AG09319 (cell line): ENCODE measurements around the gene KNL1.

Experiments used
- DNase-seq: peaks from one replicate; pipeline ENCODE4 v3.0.0-alpha.2; 2010; ENCODE audit warnings: low read depth; ENCODE audit errors: extremely low read depth
- TF ChIP-seq, protein P1 (sequence below): IDR thresholded peaks from 2 replicates; pipeline ENCODE4 v1.5.1; 2011; ENCODE audit warnings: low read depth, mild to moderate bottlenecking, inconsistent platforms, low read length, moderate library complexity

Gene KNL1

DNA sequence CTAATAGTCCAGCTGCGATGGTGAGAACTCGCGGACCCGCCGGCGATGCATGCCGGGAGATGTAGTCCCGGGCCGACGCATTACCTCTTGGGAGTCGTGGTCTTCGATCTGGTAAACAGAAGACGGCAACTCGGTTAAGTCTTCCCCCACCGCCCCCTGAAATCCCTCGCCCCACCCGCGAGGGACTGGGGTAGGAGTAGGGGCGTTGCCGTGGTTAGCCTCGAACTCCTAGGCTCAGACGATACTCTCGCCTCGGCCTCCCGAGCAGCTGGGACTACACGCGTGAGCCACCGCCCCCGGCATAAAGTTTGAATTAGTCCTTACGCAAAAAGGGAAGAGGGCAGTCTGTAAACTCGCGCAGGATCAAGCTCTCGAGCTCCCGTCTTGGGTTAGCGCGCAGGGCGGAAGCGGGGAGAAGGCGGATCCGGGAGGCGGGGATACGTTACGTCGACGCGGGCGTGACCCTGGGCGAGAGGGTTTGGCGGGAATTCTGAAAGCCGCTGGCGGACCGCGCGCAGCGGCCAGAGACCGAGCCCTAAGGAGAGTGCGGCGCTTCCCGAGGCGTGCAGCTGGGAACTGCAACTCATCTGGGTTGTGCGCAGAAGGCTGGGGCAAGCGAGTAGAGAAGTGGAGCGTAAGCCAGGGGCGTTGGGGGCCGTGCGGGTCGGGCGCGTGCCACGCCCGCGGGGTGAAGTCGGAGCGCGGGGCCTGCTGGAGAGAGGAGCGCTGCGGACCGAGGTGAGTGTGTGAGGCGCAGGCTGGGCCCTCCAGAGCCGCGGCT is 100.8 kb downstream of the KNL1 start, which contains the start of gene RAD51:
Gene RAD51 (plus strand): TSS at position 487 of the 781 bp plus-strand sequence. CDS start 3,585 bp downstream, outside the sequence.
- TF ChIP-seq, protein P1, sequence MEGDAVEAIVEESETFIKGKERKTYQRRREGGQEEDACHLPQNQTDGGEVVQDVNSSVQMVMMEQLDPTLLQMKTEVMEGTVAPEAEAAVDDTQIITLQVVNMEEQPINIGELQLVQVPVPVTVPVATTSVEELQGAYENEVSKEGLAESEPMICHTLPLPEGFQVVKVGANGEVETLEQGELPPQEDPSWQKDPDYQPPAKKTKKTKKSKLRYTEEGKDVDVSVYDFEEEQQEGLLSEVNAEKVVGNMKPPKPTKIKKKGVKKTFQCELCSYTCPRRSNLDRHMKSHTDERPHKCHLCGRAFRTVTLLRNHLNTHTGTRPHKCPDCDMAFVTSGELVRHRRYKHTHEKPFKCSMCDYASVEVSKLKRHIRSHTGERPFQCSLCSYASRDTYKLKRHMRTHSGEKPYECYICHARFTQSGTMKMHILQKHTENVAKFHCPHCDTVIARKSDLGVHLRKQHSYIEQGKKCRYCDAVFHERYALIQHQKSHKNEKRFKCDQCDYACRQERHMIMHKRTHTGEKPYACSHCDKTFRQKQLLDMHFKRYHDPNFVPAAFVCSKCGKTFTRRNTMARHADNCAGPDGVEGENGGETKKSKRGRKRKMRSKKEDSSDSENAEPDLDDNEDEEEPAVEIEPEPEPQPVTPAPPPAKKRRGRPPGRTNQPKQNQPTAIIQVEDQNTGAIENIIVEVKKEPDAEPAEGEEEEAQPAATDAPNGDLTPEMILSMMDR = no peak
- peak; percentile 83 for DNase-seq

DNA sequence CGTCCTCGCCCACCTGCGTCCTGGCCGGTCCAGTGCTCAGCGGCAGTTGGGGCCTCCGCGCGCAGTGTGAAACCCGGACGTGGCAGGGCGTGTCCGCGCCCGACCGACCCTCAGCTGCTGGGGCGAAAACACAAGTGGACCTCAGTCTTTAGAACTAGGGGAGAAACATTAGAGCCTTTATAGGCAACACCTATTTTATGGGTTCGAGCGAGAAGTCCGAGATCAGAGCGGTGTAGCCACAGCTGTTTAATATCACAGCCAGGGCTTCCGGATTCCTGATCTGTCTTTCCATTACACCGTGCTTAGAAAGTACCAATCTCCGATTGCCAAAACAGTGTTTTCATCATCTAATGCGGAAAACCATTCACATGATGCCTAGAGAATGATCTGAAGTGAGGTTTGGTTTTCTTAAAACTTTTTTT is 101.4 kb downstream of the KNL1 start:
- TF ChIP-seq, protein P1 = no peak
- DNase-seq = no peak

DNA sequence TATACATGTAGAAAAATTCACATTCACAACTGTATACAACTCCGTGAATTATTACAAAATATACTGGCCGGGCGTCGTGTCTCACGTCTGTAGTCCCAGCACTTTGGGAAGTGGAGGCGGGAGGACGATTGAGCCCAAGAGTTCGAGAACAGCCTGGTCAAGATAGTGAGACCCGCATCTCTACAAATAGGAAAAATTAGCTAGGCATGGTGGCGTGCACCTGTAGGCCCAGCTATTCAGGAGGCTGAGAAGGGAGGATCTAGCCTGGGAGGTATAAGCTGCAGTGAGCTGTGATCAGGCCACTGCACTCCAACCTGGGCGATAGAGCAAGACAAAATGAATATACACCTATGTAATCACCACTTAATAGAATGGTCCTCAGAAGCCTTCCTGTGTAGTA is 102.2 kb downstream of the KNL1 start:
- TF ChIP-seq, protein P1 = no peak
- no peak for DNase-seq

DNA sequence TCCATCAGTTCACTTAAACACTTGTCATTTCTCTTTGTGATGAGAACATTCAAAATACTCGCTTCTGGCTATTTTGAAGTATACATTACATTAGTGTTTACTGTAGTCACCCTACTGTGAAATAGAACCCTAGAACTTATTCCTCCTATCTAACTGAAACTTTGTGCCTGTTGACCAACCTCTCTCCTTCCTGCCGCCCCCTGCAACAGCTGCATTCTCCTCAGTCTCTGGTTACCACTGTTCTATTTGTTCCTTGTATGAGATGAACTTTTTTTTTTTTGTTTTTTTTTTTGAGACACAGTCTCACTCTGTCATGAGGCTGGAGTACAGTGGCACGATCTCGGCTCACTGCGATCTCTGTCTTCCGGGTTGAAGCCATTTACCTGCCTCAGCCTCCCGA is 103.9 kb downstream of the KNL1 start:
- TF ChIP-seq, protein P1 = no peak
- DNase-seq = no peak

DNA sequence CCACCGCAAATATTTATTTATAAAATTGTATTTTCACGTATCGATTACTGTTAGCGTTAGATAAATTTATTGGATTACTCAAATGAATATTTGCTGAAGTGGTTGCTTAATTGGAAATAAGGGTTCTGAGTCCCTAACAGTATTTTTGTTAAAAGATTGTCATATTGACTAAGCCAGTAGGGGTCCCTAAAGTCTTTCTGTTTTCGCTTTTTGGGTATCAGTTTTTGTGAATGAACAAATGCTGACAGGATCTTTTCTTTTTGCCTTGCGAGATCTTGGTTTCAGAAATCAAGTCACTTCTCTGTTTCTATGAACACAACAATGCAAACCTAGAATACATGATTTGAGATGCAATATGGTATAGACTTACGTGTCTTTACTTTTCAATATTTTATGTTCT is 108.0 kb downstream of the KNL1 start:
- TF ChIP-seq, protein P1 = no peak
- DNase-seq = no peak

DNA sequence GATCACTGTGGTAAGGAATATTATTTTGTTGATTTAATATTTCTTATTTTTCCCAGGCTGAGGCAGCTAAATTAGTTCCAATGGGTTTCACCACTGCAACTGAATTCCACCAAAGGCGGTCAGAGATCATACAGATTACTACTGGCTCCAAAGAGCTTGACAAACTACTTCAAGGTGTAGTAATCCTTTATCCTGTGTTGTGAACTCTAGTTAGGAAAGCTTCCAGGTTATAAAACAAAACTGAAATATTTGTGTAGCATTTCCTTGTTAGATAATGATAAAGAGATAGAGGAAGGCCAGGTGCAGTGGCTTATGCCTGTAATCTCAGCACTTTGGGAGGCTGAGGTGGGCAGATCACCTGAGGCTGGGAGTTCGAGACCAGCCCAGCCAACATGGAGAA is 112.1 kb downstream of the KNL1 start:
- TF ChIP-seq, protein P1 = no peak
- DNase-seq = no peak
